NCI-H748 (cell line): ENCODE data around the gene STK11.

Experiments used
- DNase-seq: peaks from one replicate; lab custom pipeline; 2025; ENCODE audit not compliant: unreplicated experiment; lab: John Stamatoyannopoulos, UW

Gene STK11

GRCh38 chr19:1225440-1226226 is 20.1 kb downstream of the STK11 start:
- no peak for DNase-seq

DNA sequence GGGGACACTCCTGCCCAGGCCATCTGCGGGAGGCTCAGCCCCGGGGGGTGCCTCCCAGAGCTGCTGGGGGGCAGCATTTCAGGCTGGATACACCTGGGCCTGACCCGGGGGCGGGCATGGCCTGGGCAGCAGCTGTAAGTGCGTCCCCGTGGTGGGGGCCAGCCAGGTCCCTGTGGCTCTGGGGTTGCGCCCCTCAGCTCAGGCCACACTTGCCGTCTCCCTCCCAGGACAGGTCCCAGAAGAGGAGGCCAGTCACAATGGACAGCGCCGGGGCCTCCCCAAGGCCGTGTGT is 20.6 kb downstream of the STK11 start:
- no peak for DNase-seq

GRCh38 chr19:1226522-1227303 is 21.1 kb downstream of the STK11 start:
- no peak for DNase-seq

GRCh38 chr19:1227304-1228054 is 21.9 kb downstream of the STK11 start:
- no peak for DNase-seq

DNA sequence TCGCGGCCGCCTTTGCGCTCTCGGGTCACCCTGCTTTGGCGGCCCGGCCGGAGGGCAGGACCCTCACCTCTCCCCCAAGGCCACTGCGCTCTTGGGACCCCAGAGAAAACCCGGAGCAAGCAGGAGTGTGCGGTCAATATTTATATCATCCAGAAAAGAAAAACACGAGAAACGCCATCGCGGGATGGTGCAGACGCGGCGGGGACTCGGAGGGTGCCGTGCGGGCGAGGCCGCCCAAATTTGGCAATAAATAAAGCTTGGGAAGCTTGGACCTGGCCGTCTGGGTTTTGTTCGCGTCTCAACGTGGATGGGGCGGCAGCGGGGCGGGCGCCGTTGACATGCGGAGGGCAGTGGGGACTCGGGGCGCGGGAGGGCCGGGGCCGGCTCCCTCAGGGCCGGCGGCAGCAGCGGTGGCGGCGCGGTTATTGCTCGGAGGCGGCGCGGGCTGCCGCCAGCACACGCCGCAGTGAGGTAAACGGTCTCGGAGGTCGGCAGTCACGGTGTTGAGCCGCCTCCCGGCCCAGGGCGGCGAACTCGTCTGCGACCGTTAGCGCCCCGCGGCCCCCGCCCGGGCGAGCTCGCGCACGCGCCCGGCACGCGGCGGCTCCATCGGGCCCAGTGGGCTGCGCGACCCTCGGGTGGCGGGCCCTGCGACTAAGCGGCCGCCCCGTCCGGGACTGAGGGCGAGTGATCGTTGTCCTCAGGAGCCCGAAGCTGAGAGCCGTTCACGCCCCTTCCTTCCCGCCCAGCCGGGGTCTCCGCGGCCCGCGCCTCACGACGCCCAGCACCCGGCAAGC is 22.8 kb downstream of the STK11 start:
- no peak for DNase-seq

DNA sequence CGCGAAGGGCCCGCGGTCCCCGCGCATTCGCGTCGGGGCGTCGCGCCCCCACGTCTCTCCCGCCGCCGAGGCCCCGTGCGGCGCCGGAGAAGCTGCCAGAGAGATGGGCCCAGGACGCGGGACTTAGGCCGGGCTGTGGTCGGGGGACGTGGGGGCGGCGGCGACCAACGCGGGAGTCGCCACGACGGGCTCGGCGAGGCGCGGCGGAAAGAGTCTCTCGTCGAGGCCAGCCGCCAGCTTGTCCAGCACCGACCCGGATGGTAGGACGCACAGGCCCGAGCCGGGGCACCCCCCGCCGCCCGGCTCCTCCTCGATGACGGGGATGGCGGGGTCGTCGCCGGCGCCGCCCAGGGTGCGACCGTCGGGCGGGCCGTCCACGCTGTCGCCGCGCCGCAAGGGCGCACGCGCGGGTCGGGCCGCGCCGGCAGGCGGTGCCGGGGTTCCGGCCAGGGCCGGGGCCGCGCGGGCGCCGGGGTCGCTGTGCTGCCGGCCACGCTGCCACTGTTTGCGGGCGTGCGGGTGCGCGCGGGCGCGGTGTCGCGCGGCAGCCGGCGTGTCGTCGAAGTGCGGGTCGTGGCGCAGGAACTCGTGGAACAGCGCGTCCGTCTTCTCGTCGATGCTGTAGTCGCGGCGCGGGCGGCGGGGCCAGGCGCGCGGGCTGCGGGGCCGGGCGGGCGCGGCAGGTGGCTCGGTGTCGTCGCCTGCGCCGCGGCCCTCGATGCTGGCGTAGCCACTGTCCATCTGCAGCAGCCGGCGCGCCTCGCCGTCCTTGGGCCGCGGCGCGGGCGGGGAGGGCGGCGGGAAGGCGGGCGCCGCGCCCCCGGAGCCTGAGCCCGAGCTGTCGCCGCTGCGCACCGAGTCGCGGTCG is 23.7 kb downstream of the STK11 start:
- no peak for DNase-seq

DNA sequence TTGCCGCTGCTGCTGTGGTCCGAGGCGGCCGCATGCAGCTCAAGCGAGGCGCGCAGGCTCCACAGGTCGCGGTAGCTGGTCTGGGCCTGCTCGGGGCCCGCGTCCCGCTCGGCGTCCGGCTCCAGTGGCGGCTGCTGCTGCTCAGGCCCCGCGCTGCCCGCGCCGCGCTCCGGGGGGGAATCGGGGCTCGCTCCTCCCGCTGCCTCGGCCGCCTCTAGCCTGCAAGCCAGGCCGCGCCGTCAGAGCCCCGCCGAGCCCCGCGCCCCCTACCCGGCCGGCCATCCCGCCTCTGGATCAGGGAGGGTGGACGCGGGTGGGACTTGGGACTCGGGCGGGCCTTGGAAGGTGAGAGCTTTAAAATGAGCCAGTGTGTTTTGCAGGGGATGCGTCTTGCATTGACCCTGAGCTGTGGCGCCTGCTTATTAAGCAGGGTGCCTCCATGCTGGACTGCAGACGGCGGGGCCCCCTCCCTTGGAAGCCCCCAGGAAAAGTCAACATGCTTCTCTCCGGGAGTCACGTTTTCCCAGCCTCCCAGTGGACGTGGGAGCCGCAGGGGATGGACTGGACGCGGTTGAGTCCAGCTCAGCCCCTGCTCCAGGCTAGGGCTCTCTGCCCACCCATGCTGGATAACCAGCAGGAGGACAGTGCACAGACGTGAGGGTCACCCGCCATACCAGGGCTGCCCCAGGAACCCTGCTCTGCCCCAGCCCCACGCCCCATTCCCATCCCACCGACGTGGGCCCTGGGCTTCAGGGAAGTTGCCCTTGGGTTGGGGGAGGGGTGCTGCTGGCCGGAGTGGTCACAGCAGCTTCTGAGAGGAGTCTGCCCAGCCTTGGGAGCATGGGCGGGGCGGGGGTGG is 24.6 kb downstream of the STK11 start:
- no peak for DNase-seq

GRCh38 chr19:1230783-1231489 is 25.4 kb downstream of the STK11 start:
- DNase-seq, result no peak

- no peak for DNase-seq
Observed at GRCh38 chr19:1231729-1232637, 26.4 kb downstream of the STK11 start.

DNA sequence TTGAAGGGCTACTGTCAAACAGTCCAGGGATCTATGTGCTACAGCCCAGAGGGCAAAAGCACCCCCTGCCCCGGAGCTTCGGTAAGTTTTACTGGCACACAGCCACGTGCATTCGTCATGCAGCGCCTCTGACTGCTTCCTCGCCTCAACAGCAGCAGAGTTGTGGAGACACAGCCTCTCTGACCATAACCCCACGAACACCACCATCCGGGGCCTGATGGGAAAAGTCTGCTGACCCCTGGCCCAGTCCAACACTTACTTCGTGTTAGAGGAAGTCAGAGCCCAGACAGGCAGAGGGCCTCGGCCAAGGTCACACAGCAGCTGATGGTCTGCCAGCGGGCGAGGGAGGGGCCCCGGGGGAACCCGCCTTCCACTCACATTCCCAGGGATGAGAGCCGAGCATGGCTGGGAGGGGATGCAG is 27.1 kb downstream of the STK11 start:
- no peak for DNase-seq

DNA sequence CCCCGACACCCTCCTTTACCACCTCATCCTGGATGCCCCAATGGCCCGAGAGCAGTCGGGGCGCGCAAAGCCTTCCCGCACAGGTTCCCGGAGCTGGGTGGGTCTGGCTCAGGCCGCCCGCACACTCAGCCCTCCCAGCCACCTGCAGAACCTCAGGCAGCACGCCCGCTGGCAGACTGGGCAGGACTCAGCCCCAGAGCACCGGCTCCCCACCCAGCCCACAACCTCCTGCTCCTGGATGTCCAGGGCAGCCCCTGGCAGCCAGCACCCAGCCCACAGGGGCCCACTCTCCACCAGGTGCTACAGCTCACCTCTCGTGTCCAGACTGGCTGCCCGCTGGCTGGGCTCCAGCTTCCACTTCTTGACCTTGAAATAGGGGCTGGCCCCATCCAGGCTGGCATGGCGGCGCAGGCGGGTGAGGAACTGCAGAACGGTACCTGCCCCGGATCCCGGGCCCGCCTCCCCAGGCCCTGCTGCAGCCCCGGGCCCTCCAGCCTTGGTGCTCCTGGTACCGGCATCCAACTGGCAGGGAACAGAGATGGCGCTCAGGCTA is 27.6 kb downstream of the STK11 start:
- DNase-seq, result no peak

DNA sequence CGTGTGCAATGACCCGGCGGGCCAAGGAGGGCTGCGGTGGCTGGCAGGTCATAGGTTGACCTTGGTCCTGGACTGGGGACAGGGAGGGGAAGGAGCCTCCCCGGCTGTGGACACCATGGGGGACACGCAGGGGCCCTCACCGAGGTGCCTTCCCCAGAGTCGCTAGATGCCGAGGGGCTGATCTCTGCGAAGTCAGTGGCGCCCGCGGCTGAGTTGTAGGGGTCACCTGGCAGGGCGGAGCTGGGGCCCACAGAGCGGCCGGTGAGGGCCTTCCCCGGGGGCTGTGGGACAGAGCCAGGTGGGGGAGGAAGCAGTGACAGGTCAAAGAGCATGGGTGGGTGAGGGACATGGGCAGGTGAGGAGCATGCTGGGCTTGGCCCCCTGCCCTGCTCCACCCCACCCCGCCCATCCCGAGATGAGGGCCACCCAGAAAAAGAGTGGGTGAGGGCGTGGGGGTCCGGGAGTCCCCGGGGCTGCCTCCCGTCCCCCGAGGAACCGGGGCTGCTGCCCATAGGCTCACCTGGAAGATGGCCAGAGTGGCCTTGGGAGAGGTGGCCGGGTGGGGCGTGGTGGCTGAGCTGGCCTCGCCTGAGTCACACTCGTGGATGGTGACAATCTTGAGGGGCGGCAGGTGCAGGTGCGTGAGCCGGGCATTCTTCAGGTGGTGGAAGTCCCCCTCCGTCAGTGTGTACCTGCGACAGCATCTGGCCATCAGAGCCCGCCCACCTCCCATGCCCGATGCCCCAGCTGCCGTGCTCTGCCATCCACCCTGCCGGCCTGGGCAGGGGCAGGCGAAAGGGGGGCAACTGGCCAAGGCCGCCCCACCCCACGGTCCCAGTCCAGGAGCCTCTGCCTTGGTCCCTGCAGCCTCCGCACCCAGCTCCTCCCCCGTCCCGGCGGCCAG is 28.7 kb downstream of the STK11 start:
- no peak for DNase-seq

GRCh38 chr19:1234955-1235380 is 29.4 kb downstream of the STK11 start:
- DNase-seq, result no peak

DNA sequence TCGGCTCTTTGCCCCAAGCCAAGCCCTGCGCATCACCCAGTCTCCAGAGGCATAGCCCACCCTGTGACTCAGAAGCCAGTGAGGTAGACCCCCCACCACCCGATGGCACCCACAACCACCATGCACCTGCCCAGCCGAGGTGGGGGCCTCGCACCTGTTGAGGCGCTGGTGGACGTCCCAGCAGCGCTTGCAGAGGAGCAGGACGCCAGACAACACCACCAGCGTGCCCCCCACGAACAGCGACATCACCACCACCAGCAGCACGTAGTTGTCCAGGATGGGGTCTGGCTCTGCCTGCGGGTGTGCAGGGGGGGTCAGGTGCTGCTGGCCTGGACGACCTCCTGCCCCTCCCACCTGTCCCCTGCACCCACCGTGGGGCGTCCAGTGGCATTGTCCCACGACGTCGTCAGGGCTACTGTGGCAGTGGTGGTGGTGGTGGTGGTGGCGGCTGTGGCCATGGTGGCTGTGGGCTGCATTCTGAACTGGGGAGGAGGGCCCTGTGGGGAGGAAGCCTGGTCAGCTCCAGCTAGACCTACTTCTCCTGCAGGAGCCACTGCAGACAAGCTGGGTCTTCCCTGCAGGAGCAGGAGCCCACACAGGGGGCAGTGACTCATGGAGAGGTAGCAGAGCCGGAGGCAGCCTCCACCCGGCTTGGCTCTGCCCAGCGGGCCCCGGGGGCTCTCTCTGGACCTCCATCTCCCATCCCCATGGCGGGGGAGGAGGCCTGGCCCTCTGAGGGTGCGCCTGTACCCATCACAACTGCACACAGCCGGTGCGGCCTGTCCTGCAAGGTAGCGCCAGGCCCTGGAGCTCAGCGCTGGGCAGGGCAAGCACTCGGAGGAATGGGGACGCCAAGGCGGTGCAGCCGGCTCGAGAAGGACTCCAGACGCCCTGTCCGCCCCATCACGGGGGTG is 30.3 kb downstream of the STK11 start:
- no peak for DNase-seq

GRCh38 chr19:1236576-1236975 is 31.0 kb downstream of the STK11 start:
- DNase-seq, result peak; percentile 67
